GM21529 (cell line): ENCODE results near the gene SLC30A9.

Experiments used
- ATAC-seq: cut with Tn5 transposase; IDR thresholded peaks from one replicate; pipeline ENCODE4 v1.9.1; 2021; ENCODE audit not compliant: unreplicated experiment

Gene SLC30A9

DNA sequence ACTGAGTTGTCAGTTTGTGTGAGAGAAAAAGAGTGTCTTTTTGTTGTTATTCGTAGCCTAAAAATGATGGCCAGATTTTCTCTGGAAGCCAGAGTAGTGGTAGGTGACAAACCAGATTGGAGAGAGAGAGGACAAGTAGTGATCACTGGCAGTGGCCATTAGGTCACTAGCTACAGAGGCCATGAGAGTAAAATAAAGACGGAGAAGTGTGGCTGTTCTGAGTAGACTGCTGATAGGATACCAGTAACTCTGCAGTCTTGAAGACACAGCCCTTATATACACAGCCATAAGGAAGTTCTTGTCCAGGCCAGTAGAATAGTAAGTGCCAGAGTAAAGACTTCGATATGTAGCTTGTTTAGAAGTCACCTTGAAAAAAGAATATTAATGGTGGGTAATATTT, 7.7 kb downstream of the SLC30A9 start:
- no peak for ATAC-seq

DNA sequence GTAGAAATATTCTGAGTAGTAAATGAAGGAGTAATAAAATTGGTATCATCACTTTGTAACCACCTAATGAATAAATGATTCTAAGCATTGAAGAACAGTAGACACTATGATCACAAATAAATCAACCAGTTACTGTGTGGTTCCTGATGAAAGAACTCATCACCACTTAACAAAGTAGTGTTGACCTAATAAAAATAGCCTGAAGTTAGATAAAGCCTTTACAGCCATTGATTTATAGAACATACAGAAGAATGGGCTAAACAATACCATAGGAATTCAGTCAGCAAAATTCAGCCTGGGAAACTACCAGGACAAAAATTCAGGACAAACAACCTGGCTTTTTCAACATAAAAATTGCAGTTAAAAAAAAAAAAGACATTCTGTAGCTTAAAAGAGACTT, 9.0 kb downstream of the SLC30A9 start:
- no peak for ATAC-seq

DNA sequence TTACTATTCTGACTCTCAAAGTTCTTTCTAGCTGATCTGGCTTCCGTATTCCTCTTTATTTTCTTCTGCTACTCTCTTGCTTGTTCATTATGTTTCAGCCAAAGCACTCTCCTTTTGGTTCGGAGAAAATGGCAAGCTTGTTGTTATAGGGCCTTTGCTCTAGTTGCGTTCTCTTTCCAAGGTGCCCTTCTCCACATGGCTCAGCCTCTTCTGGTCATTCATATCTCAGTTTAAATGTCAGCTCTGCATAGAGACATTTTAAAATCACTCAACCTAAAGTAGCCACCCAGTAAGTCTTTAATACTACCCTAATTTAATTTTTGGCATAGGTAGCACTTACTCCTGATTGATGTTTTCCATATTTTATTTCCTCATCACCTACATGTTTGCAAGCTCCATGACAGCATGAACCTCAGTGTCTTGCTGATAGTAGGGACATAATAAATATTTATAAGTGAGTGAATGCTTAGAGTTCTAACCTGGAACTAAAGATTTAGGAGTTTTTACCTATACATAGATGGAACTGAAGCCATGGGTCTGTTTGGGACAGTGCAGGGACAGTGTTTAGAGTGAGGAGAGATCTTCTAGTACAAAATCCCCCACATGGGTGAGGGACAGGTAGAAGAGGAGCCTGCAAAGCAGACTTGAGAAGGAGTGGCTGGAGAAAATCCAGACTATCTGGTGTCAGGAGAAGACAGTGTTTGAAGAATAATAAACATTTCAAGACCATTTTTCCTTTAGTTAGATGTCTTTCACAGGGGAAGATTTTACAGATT, 17.9 kb downstream of the SLC30A9 start:
- ATAC-seq: no peak

DNA sequence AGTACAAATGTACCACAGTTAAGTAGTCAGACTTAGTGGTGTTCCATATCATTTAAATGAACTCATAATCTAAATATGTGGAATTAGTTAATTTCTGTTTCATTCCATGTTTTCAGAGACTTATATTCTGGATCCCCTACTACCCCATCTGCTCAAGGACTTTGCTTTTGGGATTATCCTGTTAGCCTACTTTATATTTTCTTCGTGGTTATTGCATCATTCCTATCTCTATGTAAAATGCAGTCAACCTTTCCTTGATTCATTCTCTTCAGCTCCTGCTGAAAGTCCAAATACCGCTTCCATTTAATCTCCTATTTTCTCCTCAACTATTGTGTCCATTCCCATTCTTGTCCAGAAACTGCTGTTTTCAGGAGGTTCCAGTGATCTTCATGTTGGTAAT, 25.1 kb downstream of the SLC30A9 start:
- no peak for ATAC-seq

DNA sequence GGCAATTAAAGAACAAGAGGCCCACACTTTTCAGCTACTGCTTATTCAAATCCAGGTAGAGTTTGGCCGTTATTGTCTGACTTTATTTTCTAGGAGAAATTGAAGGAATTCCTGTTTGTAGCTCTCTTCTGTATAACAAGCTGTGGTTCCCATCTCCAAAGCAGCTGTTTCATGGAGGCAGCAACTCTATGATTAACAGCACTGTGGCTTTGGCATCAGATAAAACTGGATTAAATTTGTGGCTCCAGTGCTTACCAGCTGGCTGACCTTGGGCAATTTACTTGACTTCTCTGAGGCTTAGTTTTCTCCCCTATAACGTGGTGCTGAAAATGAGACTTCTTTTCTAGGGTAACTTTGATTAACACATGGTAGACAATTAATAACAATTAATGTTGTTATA, 28.1 kb downstream of the SLC30A9 start:
- no peak for ATAC-seq

DNA sequence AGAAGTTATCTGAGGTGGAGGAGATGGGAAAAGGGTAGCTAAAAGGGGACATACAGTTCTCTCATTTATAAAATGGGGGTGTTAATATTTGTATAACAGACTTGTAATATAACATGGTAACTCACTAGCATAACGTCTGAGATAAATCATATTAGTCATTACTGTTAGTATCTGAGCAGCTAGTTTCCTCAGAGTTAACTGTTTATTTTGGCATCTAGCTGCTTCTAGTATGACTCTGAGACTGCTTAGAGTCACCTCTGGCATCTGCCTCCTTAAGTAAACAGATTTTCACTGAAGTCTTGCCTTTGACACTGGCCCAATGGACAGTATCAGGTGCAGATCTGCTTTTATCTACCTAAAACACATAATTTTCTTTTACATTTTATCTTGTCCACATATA, 58.1 kb downstream of the SLC30A9 start:
- ATAC-seq: no peak

DNA sequence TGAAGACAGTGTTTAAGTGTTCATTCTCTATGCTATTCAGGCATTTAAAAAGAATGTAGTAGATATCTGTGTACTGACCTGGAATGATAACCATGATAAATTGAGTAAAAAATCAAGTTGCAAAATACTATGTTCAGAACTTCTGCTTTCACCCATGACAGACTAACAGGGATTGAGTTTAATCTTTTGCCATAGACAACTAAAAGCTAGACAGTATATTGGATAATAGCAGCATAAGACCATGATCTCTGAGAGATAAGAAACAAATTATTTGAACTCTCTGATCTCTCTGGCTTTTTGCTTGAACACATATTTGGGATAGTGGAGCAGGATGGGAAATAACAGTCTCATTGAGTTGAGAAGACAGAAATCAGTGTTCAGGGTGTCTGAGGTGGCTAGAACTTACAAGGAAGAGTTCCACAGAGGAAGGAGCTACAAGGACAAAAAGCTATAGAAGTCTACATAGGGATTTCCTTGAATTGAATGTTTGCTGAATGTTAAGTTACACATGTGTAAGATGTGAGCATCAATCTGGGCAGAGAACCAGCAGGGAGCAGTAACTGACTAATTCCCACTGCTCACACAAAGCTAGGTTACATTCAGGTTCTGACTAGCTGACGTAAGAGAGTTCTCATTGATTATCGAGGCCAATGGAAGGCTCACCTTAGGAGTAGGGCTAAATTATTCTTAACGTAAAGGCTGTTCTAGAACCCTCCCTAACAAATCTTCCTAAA, 60.4 kb downstream of the SLC30A9 start:
- no peak for ATAC-seq

DNA sequence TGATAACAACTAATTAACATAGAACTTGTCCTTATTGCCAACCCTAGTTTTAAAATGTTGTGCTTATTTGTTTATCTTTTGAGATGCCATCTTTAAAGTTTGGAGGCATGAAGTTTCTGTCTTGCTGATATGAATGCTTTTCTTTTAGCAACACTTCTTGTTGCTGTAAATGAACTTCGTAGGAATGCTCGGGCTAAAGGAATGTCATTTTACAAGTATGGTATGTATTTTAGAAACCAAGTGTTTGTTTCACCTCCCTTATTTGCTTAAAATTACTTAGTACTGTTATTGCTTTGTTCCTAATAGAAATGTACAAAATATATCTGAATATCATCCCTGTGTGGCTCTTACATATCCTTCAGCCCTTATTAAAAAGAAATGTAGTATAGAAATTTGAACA, 76.1 kb downstream of the SLC30A9 start:
- no peak for ATAC-seq

DNA sequence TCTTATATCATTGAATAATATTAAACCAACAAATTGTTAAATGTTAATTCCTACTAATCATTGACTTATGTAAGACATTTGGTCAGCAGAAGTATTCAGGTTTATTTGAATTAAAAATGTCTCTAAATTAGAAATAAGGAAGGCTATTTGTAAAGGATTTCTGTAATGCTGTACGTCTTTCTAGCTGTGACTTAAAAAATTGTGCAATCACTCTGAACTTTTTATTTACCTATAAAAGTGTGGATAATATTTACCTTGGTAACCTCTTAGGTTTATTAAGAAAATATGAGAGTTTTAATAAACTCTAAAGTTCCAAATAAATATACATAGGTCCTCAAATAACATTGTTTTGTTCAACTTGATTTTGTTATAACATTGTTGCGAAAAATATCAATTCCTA, 76.9 kb downstream of the SLC30A9 start:
- ATAC-seq: no peak

DNA sequence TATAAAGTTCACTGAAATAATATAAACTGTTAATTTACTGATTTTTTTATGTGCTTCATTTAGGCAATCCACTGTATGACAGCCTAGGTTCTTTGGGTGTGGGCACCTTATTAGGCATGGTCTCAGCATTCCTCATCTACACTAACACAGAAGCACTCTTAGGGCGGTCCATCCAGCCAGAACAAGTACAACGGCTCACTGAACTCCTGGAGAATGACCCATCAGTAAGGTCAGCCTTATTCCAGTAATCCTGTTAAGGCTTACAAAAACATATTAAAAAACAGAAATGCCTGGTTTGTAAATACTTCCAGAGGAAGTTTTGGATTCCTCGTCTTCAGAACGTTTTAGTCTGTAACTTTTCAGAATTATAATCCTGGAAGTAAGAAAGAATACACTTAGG, 80.1 kb downstream of the SLC30A9 start:
- no peak for ATAC-seq

DNA sequence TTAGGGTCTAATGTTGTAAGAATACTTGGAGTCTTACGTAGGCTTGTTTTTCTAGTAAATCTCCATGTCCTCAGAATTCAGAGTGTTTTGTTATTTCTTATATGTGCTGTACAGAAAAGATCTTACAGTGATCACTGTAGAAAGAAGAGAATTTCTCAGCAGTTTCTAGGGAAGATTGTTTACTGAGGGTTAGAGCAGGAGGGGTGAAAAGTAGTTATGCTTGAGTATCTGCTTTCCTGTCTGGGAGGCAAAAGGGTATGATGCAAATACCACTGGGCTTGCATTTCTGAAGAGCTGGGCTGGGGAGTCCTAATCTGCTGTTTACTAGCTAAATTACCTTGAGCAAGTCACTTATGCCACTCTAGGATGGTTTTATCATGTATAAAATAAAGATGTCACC, 84.0 kb downstream of the SLC30A9 start:
- no peak for ATAC-seq

DNA sequence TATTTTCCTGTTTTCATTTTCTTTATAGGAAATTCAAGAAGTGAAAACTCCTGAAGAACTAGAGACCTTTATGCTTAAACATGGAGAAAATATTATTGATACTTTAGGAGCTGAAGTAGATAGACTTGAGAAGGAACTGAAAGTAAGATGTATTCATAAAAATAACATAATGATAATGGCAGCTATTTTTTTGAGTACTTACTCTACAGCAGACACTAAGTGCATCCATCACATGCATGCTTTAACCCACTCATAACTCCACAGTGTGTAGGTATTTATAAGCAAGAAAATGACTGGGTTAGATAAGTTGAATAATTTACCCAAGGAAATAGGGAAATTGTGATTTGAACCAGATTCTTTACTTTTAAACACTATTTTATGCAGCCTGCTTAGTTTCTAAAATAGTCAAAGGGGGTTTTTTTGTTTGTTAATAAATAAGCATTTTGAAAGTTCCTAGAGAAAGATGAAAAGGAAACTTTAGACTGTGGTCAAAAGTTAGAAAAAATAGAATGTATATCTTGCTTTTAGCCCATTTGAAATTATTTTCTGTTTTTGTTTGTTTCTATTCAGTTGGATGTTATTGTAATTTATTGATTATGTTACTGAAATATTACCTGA, 88.0 kb downstream of the SLC30A9 start:
- peak; percentile 90 for ATAC-seq

DNA sequence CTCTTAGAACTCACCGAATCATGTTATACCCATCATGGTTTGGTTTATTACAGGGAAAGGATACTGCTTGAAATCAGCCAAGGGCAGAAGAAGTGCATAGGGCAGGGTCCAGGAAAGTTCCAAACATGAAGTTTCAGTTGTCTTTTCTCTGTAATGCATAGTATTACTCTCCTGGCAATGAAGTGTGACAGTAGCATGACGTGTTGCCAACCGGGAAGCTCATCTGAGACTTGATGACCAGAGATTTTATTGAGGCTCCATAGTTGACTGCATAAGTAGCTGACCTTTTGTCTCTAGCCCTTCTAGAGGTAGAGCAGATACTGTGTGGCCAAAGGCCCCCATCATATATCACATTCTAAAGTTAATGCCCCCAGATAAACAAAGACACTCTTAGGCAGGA, 90.0 kb downstream of the SLC30A9 start:
- no peak for ATAC-seq

DNA sequence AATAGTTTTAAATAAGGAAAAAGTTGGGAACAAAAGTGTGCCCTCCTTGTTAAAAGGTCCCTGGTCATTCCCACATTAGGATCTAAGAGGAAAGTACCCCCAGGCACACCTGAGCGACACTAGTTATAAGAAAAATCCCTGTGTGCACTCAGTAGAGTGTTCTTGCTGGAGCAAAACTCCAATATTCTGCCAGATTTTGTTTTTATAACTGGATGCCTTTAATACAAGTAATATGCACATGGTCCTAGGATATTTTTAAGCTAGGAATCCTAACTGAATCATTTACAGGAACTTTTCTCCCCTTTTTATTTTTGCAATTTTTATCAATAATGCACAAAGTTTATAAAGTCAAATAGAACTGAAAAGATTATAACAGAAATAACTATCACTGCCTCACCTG, 93.5 kb downstream of the SLC30A9 start:
- no peak for ATAC-seq

DNA sequence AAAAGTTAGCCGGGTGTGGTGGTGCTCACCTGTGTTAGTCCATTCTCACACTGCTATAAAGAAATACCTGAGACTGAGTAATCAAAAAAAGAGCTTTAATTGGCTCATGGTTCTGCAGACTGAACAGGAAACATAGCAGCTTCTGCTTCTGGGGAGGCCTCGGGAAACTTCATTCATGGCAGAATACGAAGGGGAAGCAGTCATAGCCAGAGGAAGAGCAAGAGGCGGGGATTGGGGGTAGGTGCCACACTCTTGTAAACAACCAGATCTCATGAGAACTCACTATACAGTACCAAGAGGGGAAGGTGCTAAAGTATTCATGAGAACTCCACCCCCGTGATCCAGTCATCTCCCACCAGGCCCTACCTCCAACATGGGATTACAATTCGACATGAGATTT, 98.1 kb downstream of the SLC30A9 start:
- ATAC-seq: no peak

DNA sequence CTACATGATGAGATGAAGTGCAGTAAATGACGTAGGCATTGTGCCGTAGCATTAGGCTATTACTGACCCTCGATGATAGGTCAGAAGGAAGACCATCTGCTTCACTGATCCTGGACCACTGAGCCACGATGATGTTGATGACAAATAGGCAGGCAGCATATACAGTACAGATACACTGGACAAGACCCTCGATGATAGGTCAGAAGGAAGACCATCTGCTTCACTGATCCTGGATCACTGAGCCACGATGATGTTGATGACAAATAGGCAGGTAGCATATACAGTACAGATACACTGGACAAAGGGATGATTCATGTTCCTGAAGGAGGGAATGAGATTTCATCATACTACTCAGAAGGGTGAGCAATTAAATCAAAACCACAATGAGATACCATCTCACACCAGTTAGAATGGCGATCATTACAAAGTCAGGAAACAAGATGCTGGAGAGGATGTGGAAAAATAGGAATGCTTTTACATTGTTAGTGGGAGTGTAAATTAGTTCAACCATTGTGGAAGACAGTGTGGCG, 111.2 kb downstream of the SLC30A9 start:
- ATAC-seq: no peak

DNA sequence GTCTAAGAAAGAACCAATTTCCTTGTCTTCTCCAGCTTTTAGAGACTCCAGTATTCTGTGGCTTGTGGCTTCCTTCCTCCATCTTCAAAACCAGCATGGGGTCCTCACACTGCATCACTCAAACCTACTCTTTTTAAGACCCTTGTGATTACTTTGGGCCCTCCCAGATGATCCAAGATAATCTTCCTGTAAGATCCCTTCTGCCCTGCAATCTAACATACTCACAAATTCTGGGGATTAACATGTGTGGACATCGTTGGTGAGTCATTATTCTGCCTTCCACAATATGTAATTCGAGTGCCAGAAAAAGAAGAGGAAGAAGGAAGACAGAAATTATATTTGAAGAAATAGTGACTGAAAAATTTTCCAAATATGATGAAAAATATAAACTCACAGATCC, 114.2 kb downstream of the SLC30A9 start:
- no peak for ATAC-seq

DNA sequence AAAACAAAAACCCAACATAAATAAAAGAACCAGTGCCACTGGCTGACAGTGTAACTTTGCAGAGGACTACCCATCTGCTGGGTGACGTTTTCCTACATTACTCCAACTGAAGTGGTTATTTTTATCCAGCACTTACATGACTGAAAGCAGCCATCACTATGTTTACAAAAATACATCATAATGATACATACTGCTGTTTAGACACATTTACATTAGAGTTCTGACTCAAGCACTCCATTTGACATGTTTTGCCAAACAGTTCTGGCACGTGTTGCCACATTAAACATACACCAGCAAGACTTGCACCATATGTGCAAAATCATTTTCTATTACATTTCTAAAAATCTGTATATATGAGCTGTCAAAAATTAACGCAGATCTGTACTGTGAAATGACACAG, 122.5 kb downstream of the SLC30A9 start:
- ATAC-seq: no peak

DNA sequence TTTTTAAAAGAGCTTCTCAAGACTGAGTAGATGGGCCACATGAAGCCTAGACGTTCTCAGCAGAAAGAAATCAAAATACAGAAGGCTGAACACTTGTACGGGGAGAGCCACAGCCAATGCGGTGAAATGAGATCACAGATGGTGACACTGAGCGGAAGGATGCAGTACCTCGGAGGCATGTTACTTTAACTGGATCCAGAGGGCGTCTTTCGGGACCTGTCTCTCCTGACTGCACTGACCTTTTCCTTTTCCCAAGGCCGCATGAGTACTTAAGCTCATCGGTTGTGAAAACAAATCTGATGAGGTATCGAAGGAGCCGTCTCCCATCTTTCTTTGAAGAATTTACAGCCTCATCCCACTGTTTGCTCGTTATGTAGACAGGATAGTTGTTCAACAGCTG, 129.6 kb downstream of the SLC30A9 start:
- no peak for ATAC-seq

DNA sequence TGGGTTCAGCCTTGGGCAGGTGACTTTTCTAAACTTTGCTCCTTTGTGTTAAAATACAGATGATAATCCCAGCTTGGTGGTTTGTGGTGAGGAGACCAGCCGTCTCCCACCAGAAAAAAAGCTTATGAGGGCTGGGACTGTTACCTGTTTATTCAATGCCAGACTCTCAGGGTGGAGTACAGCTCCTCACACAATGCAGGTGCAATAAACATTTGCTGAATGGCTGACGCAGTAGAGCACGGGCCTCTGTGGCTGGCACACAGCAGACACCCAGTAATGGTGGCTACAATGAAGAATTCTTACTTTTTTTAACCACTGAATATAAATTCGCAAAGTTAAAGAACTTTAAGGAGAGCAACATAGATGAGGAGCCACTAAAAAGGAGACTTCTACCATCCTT, 131.9 kb downstream of the SLC30A9 start:
- ATAC-seq: no peak

DNA sequence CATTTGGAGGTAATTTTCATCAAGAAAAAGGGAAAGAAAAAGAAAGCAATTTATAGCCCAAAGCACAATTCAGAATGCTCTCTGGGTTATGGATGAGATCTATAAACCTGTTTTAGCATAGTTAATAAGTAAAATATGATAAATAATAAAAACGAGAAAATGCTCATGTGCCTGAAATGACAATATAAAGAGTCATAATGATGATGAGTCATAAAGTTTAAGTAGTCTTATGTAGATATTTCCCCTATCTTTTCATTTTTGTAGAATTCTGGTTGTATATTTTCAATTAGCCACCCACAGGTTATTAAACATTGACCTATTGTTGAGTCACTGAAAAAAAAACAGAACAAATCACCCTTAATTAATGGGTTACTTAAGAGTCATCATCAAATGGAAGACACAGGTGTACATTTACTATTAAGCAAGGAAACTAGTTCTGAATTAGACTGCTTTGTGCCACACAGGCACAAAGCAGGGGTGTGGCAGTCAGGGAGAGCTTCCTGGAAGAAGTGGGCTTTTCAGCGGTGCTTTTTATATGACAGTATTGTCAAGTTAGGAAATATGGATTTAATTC, 132.8 kb downstream of the SLC30A9 start:
- ATAC-seq: no peak

DNA sequence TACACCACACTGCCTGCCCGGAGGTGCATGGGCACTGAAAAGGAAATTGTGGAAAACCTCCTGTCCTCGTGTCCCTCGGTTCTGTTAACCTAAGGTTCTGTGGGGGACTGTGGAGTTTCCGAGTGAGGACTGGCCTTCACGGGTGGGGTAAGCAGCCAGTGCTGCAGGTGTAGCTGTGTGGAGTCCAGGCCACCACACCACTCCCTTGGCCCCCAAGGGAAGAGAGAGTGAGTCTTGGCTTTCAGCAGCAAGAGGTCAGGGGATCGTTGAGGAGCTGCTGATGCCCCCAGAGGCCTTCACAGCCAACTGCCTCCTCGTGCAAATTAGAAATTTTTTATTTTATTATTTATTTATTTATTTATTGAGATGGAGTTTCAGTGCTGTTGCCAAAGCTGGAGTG, 141.8 kb downstream of the SLC30A9 start:
- no peak for ATAC-seq
